Breast epithelium (tissue), 4 donors: ENCODE measurements around the gene TMEM209. TPM values are rescaled to one million over a fixed set of nuclear protein-coding genes. Genes with fewer than 3 reads are reported as not detected.
"Not testable (repeated sequence)": the region's sequence is repeated elsewhere in the genome, so short reads cannot be mapped to it uniquely, and the experiment has no call there.

Experiments used
- DNase-seq, 2 donors: peaks; one replicate each; pipeline ENCODE4 v3.0.0-alpha.2; 2019; ENCODE audit warnings: low spot score in 2 of 2
- H3K27ac ChIP-seq, 2 donors: fragments of 200-600 bp; sonication (generic) in 1 of 2; one replicate each; pipeline ENCODE4 v1.5.1; 2016 to 2019; ENCODE audit warnings: mild to moderate bottlenecking in 1 of 2
- H3K27me3 ChIP-seq, 2 donors: fragments of 200-600 bp; sonication (generic) in 1 of 2; one replicate each; pipeline versions ENCODE4 v1.5.1 to v1.6.0; 2017 to 2019; ENCODE audit warnings: control low read depth in 1 of 2, mild to moderate bottlenecking in 1 of 2
- H3K36me3 ChIP-seq: fragments of 200-600 bp; one replicate; pipeline ENCODE4 v1.5.1; 2019
- H3K4me1 ChIP-seq, 2 donors: fragments of 200-600 bp; sonication (generic); one replicate each; pipeline ENCODE4 v1.5.1; 2016 to 2019; ENCODE audit warnings: control low read depth in 1 of 2
- H3K4me3 ChIP-seq, 3 donors: fragments of 200-600 bp; sonication (generic); 1 replicate in 2 of 3; 2 replicates in 1 of 3; pipeline ENCODE4 v1.5.1; 2016 to 2019; ENCODE audit warnings: mild to moderate bottlenecking in 3 of 3, moderate library complexity in 2 of 3
- H3K9me3 ChIP-seq, 2 donors: fragments of 200-600 bp; sonication (generic) in 1 of 2; one replicate each; pipeline ENCODE4 v1.5.1; 2016 to 2019; ENCODE audit warnings: control low read depth in 1 of 2
- POLR2A ChIP-seq: fragments of 450-650 bp; IDR thresholded peaks from one replicate; pipeline ENCODE4 v1.6.1; 2016; ENCODE audit warnings: antibody characterized with exemption, mild to moderate bottlenecking, moderate library complexity
- POLR2AphosphoS5 ChIP-seq, 3 donors: sonication (generic); formaldehyde crosslinking; IDR thresholded peaks; one replicate each; pipeline ENCODE4 v1.6.1; 2017; ENCODE audit warnings: antibody characterized with exemption in 3 of 3
- intact Hi-C: fragments of 100-400 bp; cut with DNase I; formaldehyde crosslinking; loops from one replicate; pipeline ENCODE4 v1.15.1; 2023; ENCODE audit warnings: low total_unique reads
- total RNA-seq, 3 donors: library from RNA; depleted of rRNA; stranded (reverse); fragments of >200 nt; gene quantifications; one replicate each; pipeline ENCODE4 v1.1.0, GENCODE V29; 2016
- TF ChIP-seq, protein P1 (sequence below), 3 donors: fragments of 450-650 bp; IDR thresholded peaks; one replicate each; pipeline ENCODE4 v1.5.1; 2016 to 2017; ENCODE audit warnings: antibody characterized with exemption in 3 of 3, mild to moderate bottlenecking in 3 of 3, moderate library complexity in 3 of 3

TMEM209 gene
- total RNA-seq, 3 donors from 2014 or later = 9.0 to 15.7 (median 13.8) TPM

DNA sequence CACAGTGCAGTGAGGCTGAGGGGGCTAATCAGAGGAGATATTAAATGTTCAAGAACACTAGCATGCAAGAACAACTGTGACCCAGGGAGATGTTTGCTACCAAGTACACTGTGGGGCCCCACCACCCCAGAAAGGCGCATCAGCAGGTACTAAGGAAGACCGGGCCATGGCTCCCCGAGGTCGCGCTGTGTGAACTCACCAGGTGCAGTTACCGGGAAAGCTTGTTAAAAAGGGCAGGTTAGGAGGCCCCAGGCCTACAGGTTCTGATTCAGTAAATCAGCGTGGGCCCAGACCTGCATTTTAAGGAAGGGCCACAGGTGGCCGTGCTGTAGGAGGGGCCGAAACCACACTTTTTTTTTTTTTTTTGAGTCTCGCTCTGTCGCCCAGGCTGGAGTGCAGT, 54.6 kb downstream of the TMEM209 start:
- TF ChIP-seq, protein P1, sequence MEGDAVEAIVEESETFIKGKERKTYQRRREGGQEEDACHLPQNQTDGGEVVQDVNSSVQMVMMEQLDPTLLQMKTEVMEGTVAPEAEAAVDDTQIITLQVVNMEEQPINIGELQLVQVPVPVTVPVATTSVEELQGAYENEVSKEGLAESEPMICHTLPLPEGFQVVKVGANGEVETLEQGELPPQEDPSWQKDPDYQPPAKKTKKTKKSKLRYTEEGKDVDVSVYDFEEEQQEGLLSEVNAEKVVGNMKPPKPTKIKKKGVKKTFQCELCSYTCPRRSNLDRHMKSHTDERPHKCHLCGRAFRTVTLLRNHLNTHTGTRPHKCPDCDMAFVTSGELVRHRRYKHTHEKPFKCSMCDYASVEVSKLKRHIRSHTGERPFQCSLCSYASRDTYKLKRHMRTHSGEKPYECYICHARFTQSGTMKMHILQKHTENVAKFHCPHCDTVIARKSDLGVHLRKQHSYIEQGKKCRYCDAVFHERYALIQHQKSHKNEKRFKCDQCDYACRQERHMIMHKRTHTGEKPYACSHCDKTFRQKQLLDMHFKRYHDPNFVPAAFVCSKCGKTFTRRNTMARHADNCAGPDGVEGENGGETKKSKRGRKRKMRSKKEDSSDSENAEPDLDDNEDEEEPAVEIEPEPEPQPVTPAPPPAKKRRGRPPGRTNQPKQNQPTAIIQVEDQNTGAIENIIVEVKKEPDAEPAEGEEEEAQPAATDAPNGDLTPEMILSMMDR (IDR thresholded peaks at IDR 0.05) = no peak
- TF ChIP-seq POLR2AphosphoS5 (IDR thresholded peaks at IDR 0.05) (no peak), POLR2A (no peak)
- Histone ChIP-seq H3K4me3 (no peak overlapping the region), H3K27ac (no peak overlapping the region), H3K27me3 (no peaks in the 10 kb centered on the region), H3K36me3 (no peaks in the 10 kb centered on the region), H3K4me1 (peaks cover 4 to 5% of the 10 kb centered on the region in 2 donors), H3K9me3 (no peaks in the 10 kb centered on the region)
- intact Hi-C loops = no loop called here
- DNase-seq = no peak

DNA sequence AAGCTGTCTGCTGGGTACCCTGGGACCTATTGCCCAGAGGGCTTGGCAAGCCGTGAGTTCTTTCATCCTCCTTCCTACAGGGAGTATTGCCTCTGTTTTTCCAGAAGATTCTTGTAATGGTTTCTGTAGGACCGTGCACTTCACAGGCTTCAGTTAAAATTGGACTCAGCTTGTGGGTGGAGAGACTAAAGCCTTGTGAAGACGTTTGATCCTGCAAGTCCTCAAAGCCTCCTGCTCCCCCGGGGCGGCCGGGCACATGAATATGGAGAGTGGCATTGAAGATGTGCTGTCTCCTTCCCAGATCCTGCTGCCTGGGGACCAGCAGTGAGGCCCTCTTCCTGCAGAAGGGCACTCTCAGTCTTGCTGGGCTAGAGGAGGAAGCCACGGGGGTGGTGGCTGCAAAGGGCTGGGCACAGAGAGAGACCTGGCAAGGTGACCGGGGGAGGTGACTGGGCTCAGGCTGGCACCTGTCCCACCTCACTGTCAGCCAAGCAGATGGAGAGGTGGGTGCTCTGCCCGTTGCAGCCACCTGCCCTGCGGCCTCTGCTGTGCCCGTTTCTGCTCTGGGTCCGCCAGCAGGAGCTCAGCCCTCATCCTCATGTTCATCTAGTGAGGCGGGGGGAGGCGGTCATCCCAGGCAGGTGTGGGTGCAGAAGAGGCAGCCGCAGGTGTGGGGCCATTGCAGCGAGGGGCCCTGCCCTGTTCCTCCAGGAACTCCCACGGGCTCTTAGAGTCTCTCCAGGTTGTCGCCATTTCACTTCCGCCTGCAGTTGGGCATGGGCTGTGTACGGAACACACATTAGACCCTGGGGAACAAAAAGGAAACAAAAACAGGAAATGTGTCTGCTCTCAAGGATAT, 55.7 kb downstream of the TMEM209 start:
- DNase-seq = no peak
- Histone ChIP-seq H3K36me3 (no peaks in the 10 kb centered on the region), H3K27me3 (no peaks in the 10 kb centered on the region), H3K4me3 (no peak overlapping the region), H3K27ac (no peak overlapping the region), H3K4me1 (peaks cover 4 to 5% of the 10 kb centered on the region in 2 donors), H3K9me3 (no peaks in the 10 kb centered on the region)
- TF ChIP-seq, protein P1 (IDR thresholded peaks at IDR 0.05) = no peak
- TF ChIP-seq POLR2AphosphoS5 (IDR thresholded peaks at IDR 0.05) (no peak), POLR2A (no peak)
- intact Hi-C loops = no loop called here

DNA sequence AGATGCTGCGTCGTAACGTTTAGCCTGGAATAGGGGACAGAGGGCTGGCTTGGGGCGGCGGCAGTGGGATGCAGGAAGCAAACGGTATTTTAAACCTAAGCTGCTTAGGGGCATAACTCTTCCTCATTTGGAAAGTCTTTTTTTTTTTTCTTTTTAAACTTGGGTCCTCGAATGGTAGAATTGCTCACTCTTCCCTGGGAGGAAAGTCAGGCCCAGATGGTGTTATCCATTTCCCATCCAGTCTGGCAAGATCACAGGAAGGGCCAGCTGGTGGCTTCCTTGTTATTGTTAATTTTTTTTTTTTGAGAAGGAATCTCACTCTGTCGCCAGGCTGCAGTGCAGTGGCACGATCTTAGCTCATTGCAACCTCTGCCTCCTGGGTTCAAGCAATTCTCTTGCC, 56.6 kb downstream of the TMEM209 start:
- Histone ChIP-seq H3K4me1 (peaks cover 2 to 4% of the 10 kb centered on the region in 2 donors), H3K36me3 (no peaks in the 10 kb centered on the region), H3K9me3 (no peaks in the 10 kb centered on the region), H3K27ac (no peak overlapping the region), H3K27me3 (no peaks in the 10 kb centered on the region), H3K4me3 (no peak overlapping the region)
- TF ChIP-seq POLR2A = no peak
- intact Hi-C loops = no loop called here
- no peak for DNase-seq

DNA sequence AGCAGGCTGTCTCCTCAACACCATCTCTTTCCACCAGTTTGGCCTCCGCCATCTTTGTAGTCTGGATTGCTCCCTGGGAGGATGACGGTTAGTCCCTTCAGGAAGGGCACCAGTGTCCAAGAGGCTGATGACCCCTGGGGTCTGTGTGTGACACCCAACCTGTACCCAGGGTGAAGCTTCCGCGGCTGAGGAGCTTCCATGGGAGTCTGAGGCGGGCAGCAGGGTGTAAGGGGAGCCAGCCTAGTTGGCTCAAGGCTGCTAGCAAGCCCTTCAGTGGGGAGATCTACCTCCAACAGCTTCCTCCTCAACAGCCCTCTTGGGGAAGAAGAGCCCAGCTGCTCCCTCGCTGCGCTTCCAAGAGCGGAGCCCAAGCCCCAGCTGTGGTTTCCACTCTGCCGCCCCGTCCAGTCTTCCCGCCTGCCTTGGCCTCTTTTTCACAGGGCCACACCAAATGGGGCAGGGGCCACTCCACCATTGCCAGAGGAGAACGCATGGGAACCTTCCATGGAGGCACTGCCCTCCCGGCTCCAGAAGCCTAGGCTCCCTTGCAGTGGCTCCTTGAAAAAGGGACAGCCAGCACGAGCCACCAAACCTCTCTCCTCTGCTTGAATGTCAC, 57.4 kb downstream of the TMEM209 start:
- Histone ChIP-seq H3K4me1 (no peaks in the 10 kb centered on the region), H3K4me3 (no peak overlapping the region), H3K27ac (no peak overlapping the region), H3K36me3 (no peaks in the 10 kb centered on the region), H3K9me3 (no peaks in the 10 kb centered on the region), H3K27me3 (no peaks in the 10 kb centered on the region)
- no peak for DNase-seq
- TF ChIP-seq POLR2A (no peak), POLR2AphosphoS5 (IDR thresholded peaks at IDR 0.05) (no peak)
- TF ChIP-seq, protein P1 (IDR thresholded peaks at IDR 0.05) = no peak
- intact Hi-C loops = no loop called here

DNA sequence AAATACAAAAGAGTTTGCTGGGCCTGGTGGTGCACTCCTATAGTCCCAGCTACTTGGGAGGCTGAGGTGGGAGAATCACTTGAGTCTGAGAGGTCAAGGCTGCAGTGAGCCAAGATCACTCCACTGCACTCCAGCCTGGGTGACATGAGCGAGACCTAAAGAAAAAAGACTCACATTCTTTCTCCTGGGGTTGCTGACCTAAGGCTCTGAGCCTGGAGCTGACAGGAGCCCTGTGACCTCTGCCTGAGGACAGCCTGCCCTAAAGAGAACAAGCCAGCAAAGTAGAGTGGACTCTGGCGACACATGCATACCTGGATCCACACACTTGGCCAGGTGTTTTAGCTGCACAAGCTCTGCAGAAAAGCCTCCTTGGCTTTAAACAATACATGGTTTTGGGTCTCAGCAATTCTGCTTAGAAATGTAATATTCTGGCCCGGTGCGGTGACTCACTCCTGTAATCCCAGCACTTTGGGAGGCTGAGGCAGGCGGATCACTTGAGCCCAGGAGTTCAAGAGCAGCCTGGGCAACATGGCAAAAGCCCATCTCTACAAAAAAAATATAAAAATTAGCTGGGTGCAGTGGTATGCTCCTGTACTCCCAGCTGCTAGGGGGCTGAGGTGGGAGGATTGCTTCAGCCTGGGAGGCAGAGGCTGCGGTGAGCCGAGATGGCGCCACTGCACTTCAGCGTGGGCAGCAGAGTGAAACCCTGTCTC, 58.4 kb downstream of the TMEM209 start:
- TF ChIP-seq, protein P1 (IDR thresholded peaks at IDR 0.05) = no peak
- TF ChIP-seq POLR2AphosphoS5 (IDR thresholded peaks at IDR 0.05) = no peak
- no peak for TF ChIP-seq POLR2A
- no peaks in the 10 kb centered on the region for H3K4me1 ChIP-seq
- H3K36me3 ChIP-seq = no peaks in the 10 kb centered on the region
- H3K9me3 ChIP-seq = no peaks in the 10 kb centered on the region
- H3K27ac ChIP-seq = no peak overlapping the region
- intact Hi-C loops = no loop called here
- no peak overlapping the region for H3K4me3 ChIP-seq
- no peak for DNase-seq
- H3K27me3 ChIP-seq = no peaks in the 10 kb centered on the region

DNA sequence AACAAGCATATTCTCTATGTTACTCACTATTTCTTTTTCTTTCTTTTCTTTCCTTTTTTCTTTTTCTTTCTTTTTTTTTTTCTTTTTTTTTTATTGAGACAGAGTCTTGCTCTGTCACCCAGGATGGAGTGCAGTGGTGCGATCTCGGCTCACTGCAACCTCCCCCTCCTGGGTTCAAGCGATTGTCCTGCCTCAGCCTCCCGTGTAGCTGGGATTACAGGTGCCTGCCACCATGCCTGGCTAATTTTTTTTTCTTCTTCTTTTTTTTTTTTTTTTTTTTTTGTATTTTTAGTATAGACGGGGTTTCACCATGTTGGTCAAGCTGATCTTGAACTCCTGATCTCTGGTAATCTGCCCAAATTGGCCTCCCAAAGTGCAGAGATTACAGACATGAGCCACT, 59.1 kb downstream of the TMEM209 start:
- intact Hi-C loops, H3K27ac ChIP-seq, H3K27me3 ChIP-seq, DNase-seq, H3K4me1 ChIP-seq, H3K4me3 ChIP-seq, H3K9me3 ChIP-seq, H3K36me3 ChIP-seq: not testable (repeated sequence)
